Measurements from ENCODE around the gene NNAT. TPM values are rescaled to one million over a fixed set of nuclear protein-coding genes. Genes with fewer than 3 reads are reported as not detected.
"Not testable (repeated sequence)": the region's sequence is repeated elsewhere in the genome, so short reads cannot be mapped to it uniquely, and the experiment has no call there.

Gene NNAT
- total RNA-seq, 6 experiments from 2014 or later = not detected

DNA sequence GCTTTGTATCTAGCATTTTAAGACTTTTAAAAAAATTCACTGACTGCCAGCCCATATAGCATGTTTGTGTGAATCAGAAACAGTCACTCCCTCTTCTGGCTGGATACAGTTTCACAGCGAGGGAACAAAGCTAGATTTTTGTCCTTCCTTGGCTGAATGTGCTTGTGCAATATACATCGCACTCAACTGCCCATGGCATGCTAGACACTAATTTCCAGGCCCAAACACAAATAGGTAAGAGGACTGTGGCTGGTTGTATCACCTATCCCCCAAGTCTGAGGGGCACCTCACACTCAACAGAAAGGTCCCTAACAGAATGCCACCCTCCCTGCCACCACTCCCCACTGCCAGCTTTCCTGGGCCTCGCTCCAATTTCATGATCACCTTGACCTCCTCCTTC lies 22.8 kb downstream of the NNAT start:
- peaks cover 38% of the 10 kb centered on the region for H3K4me1 Mint-ChIP-seq (ENCODE audit: low read depth)
- peak; percentile 65 for DNase-seq
- no peaks in the 10 kb centered on the region for H3K36me3 Mint-ChIP-seq (ENCODE audit: low read depth)
- H3K27ac Mint-ChIP-seq = no peak overlapping the region
- no peaks in the 10 kb centered on the region for H3K9me3 Mint-ChIP-seq
- TF ChIP-seq, protein P1, sequence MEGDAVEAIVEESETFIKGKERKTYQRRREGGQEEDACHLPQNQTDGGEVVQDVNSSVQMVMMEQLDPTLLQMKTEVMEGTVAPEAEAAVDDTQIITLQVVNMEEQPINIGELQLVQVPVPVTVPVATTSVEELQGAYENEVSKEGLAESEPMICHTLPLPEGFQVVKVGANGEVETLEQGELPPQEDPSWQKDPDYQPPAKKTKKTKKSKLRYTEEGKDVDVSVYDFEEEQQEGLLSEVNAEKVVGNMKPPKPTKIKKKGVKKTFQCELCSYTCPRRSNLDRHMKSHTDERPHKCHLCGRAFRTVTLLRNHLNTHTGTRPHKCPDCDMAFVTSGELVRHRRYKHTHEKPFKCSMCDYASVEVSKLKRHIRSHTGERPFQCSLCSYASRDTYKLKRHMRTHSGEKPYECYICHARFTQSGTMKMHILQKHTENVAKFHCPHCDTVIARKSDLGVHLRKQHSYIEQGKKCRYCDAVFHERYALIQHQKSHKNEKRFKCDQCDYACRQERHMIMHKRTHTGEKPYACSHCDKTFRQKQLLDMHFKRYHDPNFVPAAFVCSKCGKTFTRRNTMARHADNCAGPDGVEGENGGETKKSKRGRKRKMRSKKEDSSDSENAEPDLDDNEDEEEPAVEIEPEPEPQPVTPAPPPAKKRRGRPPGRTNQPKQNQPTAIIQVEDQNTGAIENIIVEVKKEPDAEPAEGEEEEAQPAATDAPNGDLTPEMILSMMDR (IDR thresholded peaks at IDR 0.05) = peak; percentile 72
- H3K27me3 Mint-ChIP-seq (ENCODE audit: insufficient read depth) = peaks cover 6% of the 10 kb centered on the region
- no peak overlapping the region for H3K4me3 Mint-ChIP-seq

DNA sequence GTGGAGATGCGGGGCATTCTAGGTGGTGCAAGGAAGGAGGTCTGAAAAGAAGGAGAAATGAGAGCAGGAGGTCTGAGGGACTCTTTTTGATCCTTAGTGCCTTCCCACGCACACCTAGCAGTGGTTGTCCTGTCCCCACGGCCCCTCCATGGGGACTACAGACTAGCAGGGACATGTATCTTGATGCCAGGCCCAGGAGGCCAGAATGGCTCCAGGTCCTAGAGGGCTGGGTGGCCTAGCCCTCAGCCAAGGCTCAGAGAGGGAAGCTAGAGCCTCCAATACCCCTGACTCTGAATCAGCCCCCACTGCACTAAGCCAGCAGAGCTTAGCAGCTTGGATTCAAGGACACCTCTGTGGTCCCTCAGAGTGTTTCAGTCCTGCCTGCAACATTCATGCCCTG lies 23.3 kb downstream of the NNAT start:
- Mint-ChIP-seq H3K4me3 (no peak overlapping the region), H3K4me1 (ENCODE audit: low read depth) (peaks cover 32% of the 10 kb centered on the region), H3K27me3 (ENCODE audit: insufficient read depth) (peaks cover 6% of the 10 kb centered on the region), H3K9me3 (no peaks in the 10 kb centered on the region), H3K36me3 (ENCODE audit: low read depth) (no peaks in the 10 kb centered on the region), H3K27ac (no peak overlapping the region)
- TF ChIP-seq, protein P1 (IDR thresholded peaks at IDR 0.05) = no peak
- DNase-seq = no peak

DNA sequence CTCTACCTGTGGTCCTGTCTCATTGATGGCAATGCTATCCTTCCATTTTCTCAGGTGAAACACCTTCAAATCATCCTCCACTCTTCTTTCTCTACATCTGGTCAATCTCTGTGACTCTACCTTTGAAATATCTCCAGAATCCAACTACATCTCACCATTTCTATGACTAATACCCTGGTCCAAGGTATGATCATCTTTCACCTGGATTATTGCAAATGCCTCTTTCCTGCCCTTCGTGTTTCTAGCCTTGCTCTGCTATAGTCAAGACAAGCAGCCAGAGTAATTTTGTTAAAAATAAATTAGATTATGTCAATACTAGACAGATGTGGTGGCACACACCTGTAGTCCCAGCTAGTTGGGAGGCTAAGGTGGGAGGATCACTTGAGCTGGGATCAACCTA lies 24.5 kb downstream of the NNAT start:
- Mint-ChIP-seq H3K27ac (no peak overlapping the region), H3K36me3 (ENCODE audit: low read depth) (no peaks in the 10 kb centered on the region), H3K27me3 (ENCODE audit: insufficient read depth) (peaks cover 6% of the 10 kb centered on the region), H3K4me3 (no peak overlapping the region), H3K4me1 (ENCODE audit: low read depth) (peaks cover 25% of the 10 kb centered on the region), H3K9me3 (no peaks in the 10 kb centered on the region)
- no peak for DNase-seq
- TF ChIP-seq, protein P1 (IDR thresholded peaks at IDR 0.05) = no peak

DNA sequence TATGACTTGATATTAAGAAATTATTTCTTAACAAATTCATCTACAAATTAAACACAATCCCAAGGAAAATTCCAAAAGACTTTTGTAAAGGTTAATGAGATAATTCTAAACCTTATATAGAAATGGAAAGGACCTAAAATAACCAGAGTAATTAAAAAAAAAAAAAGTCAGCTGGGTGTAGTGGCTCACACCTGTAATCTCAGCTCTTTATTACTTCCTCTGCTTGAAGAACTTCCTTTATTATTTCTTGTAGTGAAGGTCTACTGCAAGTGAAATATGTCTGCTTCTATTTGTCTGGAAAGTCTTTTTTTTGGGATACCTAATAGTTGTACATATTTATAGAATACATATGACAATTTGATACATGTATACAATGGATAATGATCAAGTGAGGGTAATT lies 26.9 kb downstream of the NNAT start:
- Mint-ChIP-seq H3K27me3 (ENCODE audit: insufficient read depth) (peaks cover 10% of the 10 kb centered on the region), H3K4me1 (ENCODE audit: low read depth) (peaks cover 30% of the 10 kb centered on the region), H3K9me3 (no peaks in the 10 kb centered on the region), H3K27ac (no peak overlapping the region), H3K36me3 (ENCODE audit: low read depth) (no peaks in the 10 kb centered on the region), H3K4me3 (no peak overlapping the region)
- DNase-seq = no peak
- TF ChIP-seq, protein P1 (IDR thresholded peaks at IDR 0.05) = no peak

DNA sequence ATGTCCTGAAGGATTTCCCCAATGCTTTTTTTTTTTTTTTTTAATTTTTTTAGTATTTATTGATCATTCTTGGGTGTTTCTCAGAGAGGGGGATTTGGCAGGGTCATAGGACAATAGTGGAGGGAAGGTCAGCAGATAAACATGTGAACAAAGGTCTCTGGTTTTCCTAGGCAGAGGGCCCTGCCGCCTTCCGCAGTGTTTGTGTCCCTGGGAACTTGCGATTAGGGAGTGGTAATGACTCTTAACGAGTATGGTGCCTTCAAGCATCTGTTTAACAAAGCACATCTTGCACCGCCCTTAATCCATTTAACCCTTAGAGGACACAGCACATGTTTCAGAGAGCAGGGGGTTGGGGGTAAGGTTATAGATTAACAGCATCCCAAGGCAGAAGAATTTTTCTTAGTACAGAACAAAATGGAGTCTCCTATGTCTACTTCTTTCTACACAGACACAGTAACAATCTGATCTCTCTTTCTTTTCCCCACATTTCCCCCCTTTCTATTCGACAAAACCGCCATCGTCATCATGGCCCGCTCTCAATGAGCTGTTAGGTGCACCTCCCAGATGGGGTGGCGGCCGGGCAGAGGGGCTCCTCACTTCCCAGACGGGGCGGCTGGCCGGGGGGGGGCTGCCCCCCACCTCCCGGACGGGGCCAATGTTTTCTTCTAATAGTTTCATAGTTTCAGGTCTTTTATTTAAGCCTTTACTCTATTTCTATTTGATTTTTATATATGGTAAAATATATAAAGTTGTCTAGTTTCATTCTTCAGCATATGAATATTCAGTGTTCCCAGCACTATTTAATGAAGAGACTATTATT lies 29.3 kb downstream of the NNAT start:
- not testable (repeated sequence) for H3K4me3 Mint-ChIP-seq; H3K27me3 Mint-ChIP-seq (ENCODE audit: insufficient read depth); H3K27ac Mint-ChIP-seq; DNase-seq; H3K9me3 Mint-ChIP-seq; H3K36me3 Mint-ChIP-seq (ENCODE audit: low read depth)
- peaks cover 24% of the 10 kb centered on the region for H3K4me1 Mint-ChIP-seq (ENCODE audit: low read depth)

DNA sequence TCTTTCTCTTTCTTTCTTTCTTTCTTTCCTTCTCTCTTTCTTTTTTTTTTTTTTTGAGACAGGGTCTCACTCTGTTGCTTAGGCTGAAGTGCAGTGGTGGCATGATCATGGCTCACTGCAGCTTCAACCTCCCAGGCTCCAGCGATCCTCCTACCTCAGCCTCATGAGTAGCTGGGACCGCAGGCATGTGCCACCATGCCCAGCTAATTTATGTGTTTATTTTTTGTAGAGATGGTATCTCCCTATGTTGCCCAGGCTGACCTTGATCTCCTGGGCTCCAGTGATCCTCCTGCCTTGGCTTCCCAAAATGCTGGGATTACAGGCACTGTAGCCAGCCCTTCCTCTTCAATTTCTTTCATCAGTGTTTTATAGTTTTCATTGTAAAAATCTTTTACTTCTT lies 30.6 kb downstream of the NNAT start:
- Mint-ChIP-seq H3K27me3 (ENCODE audit: insufficient read depth) (peaks cover 13% of the 10 kb centered on the region), H3K4me1 (ENCODE audit: low read depth) (peaks cover 16% of the 10 kb centered on the region)
- H3K27ac Mint-ChIP-seq; H3K4me3 Mint-ChIP-seq; H3K9me3 Mint-ChIP-seq; H3K36me3 Mint-ChIP-seq (ENCODE audit: low read depth); DNase-seq: not testable (repeated sequence)

Data from HFFc6 (cell line).